GM21786 (cell line): ENCODE data around the gene ADORA3.
A peak's percentile ranks its signal among the peaks of the same experiment; 100 is the strongest.

Experiments
- ATAC-seq: cut with Tn5 transposase; IDR thresholded peaks from one replicate; pipeline ENCODE4 v1.9.1; 2021; ENCODE audit not compliant: unreplicated experiment

Gene ADORA3

DNA sequence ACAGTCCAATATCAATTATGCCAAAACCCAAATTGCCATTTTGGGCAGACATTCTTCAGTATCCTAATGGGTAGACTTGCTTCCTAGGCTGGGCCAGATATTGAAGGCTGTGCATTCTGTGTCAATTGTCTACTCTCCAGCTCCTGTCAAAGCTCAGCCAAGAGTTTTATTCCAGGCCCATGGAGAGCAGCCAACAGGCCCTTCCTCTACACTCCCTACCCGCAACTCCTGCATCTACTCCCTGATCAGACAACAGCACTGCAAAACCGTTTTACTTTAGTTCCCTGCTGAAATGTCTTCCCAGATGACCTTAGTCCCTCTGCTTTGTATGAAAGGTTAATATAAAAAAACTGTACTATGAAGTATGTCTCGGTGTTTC is 6.6 kb upstream of the ADORA3 start:
- no peak for ATAC-seq

DNA sequence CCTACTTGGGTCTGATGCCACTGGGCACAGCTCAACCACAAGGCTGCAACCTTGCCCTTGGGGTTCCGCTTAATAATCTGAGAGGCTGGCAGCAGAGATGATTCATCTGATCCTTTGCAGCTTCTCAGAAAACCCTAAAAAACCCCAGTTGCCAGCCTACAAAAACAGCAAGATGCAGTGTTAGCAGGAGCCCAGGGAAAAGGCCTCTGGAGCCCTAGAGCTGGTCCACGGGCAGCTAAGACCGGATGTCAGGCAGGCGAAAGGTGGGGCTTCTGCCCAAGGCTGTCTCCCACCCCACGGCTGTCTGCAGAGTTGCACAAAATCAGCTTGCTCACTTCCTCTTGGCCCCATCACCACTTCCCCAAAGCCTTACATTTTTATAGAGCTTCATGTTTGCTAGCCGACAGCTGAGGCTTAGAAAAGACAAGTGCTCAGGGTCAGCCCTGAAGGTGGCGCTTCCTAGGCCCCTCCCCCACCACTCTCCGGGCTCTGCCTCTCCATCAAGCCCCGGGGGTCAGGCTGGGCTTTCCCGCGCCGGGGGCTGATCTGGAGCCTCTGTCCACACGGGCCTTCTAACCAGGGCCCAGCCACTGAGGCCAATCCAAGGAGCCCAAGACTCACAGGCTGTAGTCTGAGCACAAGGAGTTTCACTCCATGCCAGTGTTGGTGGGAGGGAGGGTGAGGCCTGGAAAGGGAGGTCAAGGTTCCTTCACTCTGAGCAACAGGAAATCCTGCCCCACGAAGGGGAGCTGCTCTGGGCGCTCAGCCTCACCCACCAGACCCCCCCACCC is 4.2 kb upstream of the ADORA3 start:
- ATAC-seq, result peak; percentile 46

DNA sequence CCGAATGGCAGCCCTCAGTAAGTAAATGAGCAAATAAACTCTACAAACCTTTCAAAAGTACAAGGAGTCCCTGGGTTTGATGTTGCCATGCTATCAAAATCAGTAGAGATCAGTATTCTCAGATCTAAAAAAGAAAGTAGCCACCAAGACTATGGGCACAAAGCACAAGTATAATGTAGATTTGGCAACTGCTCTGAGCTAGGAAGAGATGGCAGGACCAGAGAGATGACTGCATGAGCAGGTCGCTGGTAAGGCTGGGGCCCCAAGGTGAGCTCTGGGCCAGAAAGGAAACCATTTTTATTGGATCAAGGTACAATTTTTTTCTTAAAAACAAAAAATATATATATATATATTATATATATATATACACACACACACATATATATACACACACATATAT is 3.1 kb upstream of the ADORA3 start:
- ATAC-seq, result no peak

DNA sequence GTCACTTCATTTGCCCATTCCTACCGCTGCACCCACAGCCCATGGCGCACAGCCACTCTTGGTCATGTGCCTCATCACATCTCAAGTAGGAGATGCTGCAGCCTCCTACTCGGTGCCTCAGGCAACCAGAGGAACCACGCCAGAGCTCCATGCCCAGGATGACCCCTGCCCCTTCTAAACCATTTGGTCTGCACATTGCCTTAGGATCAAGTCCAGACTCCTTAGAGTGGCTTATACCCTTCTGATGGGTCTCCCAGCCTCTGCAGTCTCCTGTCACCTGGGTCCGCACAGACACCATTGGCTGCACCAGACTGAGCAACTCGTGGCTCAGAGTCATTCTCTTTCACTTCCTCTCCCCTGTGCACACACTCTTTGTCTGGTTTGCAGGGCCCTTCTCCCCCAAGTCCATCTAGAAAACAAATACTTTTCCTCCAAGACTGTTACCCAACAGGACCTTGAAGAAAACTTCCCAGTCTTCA is 2.2 kb upstream of the ADORA3 start:
- peak; percentile 70 for ATAC-seq

DNA sequence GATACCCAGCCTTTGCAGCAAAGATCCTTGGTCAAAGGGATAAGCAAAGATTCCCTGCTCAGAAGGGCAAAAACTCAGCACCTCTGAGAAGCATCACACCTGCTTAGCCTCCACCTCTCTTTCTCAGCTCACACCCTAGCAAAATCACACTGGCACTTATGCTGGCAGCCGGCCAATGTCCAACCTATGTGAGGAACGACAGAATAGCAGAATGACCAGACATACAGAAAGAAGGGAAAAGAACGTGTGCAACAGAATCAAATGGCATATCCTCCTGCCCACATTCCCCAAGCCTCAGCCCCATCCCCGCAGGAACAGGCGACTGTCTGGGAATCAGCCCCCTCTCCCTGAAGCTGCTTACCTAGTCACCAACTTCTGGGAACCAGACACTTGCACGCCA is 664 bp upstream of the ADORA3 start:
- ATAC-seq, result no peak

DNA sequence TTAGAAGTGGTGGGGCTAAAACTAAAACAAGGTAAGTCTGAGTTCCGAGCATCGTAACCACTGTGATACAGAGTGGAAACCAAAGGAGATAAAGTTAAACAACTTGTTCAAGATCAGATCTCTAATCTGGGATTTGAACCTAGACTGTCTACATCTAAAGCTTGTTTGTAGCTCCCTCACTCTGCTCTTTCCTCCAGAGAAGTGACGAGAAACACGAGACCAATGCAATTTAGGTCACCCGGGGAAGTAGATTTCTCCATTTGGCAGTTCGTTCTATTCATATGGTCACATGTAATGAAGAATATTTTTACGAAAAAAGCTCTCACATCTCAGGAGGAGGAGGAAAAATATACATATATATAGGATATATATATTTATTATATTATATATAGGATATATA is 1.8 kb downstream of the ADORA3 start:
- no peak for ATAC-seq

DNA sequence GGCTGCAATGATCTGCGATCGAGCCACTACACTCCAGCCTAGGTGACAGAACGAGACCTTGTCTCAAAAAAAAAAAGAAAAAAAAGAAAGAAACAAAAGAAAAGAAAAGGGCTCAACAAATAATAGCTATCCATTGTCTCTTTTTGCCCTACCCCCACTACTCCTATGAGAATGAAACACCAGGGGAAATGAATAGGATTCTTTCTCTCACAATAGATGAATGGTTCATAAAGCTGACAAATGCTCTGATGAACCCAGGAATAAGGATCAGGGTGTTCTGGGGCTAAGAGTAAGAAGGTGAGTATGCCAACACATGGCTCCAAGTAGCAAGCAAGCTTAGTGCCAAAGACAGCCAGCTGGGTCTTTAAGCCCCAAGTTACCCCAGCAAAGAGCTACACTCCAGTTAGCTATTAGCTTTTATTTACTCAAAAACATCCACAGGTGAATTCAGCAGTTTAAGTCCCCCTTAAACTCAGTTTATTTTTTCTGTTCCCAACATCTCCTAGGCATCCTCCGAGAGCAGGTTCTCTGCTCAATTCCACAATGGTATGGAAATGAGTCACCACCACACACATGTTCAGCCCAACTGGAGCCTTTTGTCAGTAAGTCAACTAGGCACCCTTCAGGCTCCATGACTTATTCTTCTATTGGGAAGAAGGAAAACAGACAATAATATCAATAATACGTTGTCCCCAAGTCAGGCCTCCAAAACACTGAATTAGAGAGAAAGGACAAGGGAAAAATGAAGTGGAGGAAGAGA is 4.2 kb downstream of the ADORA3 start:
- no peak for ATAC-seq

DNA sequence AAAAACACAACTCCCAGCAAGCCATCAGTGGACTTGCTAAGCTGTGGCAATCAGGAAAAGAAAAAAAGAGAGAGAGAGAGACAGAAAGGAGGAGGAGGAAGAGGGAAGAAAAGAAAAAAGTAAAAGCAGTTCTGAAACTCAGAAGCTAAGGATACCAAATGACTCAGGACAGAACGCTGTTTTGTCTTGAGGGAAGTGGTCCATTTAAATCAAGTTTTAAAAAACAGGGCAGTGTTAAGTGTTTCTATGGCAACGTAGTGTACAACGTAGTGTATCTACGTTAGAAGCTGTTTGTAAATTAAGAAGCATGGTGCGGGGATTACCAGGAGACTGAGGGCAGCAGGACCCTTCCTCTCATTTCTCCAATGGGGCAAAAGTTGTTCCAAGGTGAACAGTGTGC is 5.8 kb downstream of the ADORA3 start:
- ATAC-seq, result no peak

DNA sequence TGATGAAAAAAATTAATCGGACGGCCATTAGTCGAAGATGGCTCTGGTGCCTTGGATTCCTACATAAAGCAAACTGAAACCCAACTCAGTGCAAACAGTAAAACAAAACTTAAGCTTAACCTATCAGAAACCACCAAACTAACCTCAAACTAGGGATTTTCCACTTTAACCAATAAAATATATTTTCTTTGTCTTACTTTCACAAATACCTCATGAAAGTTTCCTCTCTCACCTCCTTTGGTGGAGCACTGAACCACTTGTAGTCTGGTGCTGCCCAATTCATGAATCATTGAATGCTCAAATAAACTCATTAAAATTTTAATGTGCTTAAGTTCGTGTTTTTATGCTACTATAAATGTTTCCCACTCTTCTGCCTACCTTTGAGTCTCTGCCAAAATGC is 7.0 kb downstream of the ADORA3 start:
- ATAC-seq, result no peak

DNA sequence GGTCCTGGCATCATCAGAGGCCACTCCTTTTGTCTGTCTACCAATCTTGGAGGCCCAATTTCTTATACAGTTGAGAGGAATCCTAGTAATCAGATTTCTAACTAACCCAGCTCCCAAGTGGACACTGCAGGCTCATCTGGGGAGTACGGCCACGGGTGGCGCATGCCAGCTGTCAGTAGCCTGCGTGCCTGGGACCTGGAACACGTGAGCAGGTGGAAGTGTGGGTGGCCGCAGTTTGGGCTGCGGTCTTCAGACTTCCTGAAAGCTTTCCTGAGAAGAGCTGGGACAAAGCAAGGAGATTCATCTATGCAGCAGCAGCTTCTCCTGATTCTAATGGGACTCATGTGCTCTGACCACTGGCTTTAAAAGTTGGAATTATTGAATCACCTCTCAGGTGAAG is 12.4 kb downstream of the ADORA3 start:
- ATAC-seq, result no peak

DNA sequence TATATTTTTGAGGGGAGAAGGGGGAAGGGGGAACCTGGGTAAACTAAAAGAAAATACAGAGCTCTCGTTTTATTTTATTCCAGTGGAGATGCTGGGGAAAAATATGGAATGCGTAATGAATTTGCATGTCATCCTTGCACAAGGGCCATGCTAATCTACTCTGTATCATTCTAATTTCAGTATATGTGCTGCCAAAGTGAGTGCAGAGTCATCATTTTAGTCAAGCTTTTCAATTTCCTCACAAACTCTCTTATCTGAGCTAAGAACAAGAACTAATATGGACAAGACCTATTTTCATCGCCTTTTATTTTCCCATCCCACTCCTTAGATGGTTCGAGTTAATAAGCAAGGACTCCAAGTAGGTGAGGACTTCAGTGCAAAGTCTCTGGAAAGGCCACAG is 13.2 kb downstream of the ADORA3 start:
- no peak for ATAC-seq

DNA sequence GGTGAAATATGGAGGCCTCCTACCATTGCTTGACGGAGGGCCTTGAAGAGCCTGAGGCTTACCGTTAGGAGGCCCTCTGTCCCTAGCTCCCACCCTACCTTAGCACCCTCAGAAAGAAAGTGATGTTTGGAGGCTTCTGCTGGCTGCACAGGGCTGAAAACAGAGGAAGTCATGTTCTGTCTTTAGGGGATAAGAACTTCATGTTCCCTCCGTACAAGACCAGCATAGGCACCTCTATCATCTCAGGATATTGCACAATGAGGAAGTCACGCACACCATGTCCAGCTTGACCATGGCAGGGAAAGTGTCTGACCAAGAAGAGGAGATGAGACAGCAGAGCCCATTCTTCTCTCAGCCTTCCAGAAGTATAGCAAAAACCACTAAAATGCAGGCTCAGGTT is 13.8 kb downstream of the ADORA3 start:
- no peak for ATAC-seq

DNA sequence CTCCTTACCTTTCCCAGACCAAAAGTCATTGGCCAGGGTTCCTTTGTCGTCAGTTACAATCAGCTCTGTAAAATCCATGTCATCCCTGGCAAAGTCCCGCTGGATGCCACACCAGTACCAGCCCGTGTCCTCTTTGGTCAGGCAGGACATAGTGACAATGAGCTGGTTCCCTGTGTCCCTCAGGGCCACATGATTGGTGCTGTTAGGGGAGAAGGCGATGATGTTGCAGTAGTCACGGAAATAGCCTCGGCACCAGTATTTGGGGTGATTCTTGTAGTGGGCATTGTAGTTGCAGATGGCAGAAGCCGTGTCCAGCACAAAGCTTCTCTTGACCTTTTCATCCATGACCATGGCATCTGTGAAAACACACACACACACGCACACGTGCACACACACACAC is 14.8 kb downstream of the ADORA3 start:
- no peak for ATAC-seq

DNA sequence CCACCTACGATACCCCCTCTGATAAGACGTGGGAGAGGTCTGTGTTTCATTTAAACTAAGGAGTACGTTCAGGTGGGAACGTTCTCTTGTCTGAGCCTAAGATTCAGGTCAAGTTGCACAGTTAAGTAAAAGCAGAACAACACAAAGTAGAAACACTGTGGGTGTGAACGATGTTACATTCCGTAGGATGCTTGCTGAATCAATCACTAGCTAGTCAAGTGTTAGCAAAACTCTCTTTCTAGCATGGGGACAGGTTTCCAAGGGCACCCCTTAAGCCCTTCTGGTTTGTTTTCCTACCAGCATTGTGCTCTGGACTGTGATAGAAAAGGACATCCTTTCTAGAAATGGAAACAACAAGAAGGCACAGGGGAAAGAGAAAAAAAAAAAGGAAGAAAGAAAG is 16.3 kb downstream of the ADORA3 start:
- no peak for ATAC-seq

DNA sequence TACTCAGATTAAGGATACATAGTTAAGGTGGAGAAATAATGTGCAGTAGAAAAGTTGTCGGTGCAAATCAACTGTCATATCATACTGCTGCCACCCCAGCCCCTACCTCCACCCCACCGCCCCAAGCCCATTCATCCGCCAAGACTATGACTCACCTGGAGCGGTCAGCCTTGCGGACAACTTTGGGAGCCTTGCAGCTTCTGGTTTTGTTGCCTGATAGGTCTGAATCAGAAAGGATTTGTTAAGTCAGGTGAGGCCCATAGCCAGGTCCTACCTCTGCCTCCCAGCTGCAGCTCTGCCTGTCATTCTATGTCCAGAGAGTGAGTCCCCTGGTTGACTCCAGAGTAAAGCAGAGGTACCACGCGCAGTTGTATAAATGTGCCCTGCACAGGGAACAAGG is 17.0 kb downstream of the ADORA3 start:
- ATAC-seq, result no peak

DNA sequence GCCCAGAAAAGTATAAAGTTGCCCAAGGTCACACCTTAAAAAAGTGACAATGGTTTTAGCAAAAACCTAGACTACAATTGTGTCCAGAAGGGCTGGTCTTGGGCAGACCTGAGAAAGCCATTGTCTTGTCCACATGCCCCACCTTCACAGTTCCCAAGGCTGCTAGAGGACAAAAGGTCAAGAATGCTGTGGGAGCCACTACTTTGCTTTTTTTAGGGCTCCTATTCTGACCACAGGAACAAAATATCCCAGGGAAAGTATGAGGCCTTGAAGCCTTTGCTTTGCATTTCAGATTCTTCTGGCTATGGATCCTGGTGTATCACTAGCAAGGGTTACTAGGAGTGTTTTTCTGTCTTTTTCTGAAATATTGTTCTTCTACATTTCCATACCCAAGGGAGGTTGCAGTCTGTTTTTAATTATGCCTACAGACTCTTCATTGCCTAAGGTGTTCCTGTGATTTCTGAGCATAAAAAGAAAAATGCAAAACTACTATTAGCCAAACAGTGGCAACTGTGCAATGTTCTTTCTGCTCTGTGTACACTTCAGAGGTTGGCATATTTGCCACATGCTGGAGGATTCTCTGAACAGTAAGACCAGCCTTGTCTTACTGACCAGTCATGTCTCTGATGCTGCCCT is 18.9 kb downstream of the ADORA3 start:
- ATAC-seq, result no peak

DNA sequence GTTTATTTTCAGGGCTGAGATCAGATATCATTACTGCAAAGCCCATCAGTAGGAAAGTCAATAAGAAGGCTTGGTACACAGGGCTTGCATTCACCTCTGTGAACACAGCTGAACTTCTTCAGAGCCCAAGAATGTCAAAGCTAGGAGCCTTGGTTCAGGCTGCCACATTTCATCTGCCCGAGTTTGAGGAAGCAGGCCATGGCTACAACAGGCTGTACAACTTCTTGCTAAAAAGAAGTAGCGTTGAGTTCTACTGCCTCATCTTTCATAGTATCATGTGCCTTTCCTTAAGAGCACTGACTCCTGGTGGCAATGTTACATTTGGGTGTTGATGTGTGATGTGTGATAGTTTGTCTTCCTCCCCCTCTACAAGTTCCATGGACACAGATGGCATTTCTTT is 19.6 kb downstream of the ADORA3 start:
- no peak for ATAC-seq

DNA sequence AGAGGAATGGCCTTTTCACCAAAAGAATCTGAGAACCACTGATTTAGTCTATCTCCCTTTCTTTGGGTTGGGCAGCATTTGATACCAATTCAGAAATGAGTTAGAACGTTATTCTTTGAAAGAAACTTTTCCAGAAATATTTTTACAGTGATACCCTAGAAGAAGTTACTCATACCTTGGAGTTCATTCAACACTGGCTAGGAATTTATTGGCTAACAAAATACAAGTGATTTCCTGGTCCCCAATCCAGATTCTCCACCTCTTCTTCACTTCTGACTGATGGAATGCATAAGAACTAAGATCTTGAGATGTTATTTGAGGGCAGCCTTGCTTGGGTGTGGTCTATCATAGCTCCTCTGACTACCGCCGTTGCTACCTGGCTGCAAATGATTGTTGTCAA is 20.3 kb downstream of the ADORA3 start:
- ATAC-seq, result no peak

DNA sequence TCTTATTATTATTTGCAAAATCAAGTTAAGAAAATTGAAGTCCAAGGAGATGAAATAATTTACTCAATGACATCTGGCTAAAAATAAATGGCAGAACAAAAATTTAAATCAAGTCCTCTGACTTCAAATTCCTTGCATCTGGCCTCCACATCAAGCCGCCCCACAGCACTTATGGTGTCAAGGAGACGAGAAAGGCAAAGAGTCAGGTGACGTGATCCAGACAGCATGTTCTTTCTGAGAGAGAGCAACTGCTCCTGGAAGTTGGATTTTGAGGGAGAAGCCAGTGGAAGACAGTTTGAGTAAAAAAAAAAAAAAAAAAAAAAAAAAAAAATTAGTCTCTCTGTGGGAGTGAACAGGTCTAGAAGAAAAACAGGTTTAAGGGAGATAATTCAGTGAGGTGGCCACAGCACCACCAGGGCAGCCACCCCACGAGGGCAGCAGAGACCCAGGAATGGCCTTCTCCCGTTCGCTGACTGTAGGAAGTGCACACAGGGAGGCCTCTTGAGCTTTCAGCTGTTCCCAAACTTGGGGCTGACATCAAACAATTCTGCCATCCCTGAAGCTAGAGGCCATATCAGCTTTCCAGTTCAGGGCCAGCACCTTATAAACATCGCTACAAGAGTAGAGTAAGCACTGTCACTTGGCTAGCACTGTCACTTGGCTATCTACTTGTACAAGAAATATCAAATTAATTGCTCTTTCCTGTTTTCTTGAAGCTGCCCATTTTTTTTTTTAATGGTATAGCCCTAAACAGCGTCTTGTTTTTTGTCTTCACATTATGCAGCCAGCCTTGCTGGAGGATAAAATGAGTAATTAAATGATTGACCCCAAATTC is 21.8 kb downstream of the ADORA3 start:
- ATAC-seq, result peak; percentile 61

DNA sequence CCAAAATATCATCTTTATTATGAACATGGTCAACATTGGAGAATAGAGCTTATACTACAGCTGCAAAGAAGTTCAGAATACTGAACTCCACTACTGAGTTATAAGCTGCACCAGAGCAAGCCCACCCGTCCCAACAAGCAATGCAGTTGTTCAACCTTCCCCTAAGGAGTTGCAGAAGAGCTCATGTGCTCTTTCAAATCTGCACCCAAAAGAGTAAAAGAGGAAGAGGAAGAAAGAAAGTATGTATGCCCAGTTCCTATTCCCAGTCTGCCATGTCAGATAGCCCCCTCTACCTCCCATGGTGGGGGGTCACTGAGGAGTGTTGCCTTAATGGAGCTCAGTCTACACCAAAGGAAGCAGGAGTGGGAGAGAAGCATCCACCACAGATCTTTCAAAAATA is 22.8 kb downstream of the ADORA3 start:
- no peak for ATAC-seq

DNA sequence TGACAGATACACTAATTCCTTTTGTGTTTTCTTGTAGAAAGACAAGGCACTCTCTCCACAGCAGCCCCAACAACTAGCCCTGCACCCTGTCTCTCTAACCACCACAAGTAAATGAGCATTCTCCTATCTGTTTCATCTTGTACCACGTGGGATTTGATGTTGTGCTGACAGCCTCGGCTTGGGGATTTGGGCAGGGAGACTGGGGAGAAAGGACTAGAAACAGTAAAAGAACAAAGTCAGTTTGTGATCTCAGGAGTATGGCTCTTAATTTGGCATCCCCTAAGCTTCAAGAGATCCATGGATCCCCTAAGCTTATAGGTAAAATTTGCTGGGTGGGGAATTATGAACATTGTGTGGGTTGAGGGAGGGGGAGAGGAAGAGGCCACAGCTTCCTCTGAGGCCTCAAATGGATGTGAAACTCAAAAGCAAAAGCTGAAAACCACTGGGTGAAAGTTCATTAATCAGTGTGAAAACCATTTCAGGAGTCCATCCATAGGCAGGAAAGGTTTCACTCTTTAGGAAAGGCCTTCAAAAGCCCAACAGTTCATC is 26.6 kb downstream of the ADORA3 start:
- ATAC-seq, result peak; percentile 71
